ENCODE results near the gene SLC39A10. TPM values are rescaled to one million over a fixed set of nuclear protein-coding genes. Genes with fewer than 3 reads are reported as not detected.

SLC39A10 gene
- total RNA-seq, 1 donor from 2014 or later = 37.4 TPM

DNA sequence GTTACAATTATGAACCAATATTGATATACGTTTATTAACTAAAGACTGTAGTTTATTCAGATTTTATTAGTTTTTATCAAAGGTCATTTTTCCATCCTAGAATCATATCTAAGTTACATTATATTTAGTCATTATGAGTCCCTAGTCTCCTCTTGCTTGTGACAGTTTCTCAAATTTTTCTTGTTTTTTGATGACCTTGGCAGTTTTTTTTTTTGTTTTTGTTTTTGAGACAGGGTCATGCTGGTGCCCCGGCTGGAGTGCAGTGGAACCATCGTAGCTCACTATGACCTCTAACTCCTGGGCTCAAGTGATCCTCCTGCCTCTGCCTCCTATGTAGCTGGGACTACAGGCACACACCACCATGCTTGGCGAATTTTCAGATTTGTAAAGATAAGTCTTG, 18.3 kb upstream of the SLC39A10 start:
- TF ChIP-seq CTCF (IDR thresholded peaks at IDR 0.05) = no peak
- Mint-ChIP-seq H3K27ac (ENCODE audit: unreplicated experiment) (no peak overlapping the region), H3K4me1 (ENCODE audit: unreplicated experiment) (no peaks in the 10 kb centered on the region), H3K27me3 (ENCODE audit: unreplicated experiment) (no peaks in the 10 kb centered on the region), H3K36me3 (ENCODE audit: unreplicated experiment) (no peaks in the 10 kb centered on the region), H3K9me3 (ENCODE audit: unreplicated experiment) (no peaks in the 10 kb centered on the region), H3K4me3 (ENCODE audit: unreplicated experiment) (no peak overlapping the region)
- no peak for DNase-seq (ENCODE audit: extremely low spot score, unreplicated experiment)

DNA sequence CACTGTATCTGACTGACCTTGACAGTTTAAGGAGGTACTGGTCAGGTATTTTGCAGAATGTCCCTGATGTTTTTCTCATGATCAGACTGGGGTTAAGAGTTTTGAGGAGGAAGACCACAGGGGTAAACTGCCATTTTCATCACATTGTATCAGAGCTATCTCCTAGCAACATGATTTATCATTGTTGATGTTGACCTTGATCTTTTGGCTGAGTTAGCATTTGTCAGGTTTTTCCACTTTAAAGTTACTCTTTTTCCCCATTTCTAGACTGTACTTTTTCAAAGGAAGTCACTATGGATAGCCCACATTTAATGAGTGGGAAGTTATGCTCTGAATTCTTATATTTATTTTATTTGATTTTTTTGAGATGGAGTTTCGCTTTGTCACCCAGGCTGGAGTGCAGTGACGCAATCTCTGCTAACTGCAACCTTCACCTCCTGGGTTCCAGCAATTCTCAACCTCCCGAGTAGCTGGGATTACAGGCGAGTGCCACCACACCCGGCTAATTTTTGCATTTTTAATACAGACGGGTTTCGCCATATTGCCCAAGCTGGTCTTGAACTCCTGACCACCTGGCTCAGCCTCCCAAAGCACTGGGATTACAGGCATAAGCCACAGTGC, 17.7 kb upstream of the SLC39A10 start:
- H3K27me3 Mint-ChIP-seq (ENCODE audit: unreplicated experiment) = no peaks in the 10 kb centered on the region
- H3K9me3 Mint-ChIP-seq (ENCODE audit: unreplicated experiment) = no peaks in the 10 kb centered on the region
- H3K36me3 Mint-ChIP-seq (ENCODE audit: unreplicated experiment) = no peaks in the 10 kb centered on the region
- H3K4me1 Mint-ChIP-seq (ENCODE audit: unreplicated experiment) = no peaks in the 10 kb centered on the region
- TF ChIP-seq CTCF (IDR thresholded peaks at IDR 0.05) = no peak
- H3K4me3 Mint-ChIP-seq (ENCODE audit: unreplicated experiment) = no peak overlapping the region
- DNase-seq (ENCODE audit: extremely low spot score, unreplicated experiment) = no peak
- H3K27ac Mint-ChIP-seq (ENCODE audit: unreplicated experiment) = no peak overlapping the region

DNA sequence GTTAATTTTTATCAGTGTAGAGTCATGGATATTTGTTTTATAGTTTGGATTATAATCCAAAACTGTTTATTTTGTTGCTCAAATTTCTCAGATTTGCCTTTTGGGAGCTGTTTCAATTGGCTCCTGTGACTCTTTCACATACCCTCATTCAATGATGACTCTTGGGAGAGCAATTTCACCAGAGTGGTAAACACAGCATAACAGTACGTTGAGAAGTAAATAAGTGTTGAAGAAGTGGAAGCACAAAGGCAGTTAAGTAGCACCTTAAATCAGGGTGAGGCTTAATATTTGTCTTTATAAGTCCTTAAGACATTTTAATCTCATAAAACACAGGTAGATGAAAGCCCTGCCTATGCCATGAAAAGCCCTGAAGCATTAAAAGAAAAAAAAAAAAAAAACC, 17.1 kb upstream of the SLC39A10 start:
- Mint-ChIP-seq H3K36me3 (ENCODE audit: unreplicated experiment) (no peaks in the 10 kb centered on the region), H3K27me3 (ENCODE audit: unreplicated experiment) (no peaks in the 10 kb centered on the region)

GRCh38 chr2:195642027-195642678, 14.9 kb upstream of the SLC39A10 start:
- Mint-ChIP-seq H3K27me3 (ENCODE audit: unreplicated experiment) (no peaks in the 10 kb centered on the region), H3K4me1 (ENCODE audit: unreplicated experiment) (peaks cover 2% of the 10 kb centered on the region), H3K36me3 (ENCODE audit: unreplicated experiment) (no peaks in the 10 kb centered on the region)

More for the DNA sequence above, 17.1 kb upstream of the SLC39A10 start:
- Mint-ChIP-seq H3K27ac (ENCODE audit: unreplicated experiment) (no peak overlapping the region), H3K4me3 (ENCODE audit: unreplicated experiment) (no peak overlapping the region), H3K9me3 (ENCODE audit: unreplicated experiment) (no peaks in the 10 kb centered on the region), H3K4me1 (ENCODE audit: unreplicated experiment) (no peaks in the 10 kb centered on the region)
- TF ChIP-seq CTCF (IDR thresholded peaks at IDR 0.05) = no peak
- no peak for DNase-seq (ENCODE audit: extremely low spot score, unreplicated experiment)

More at GRCh38 chr2:195642027-195642678, 14.9 kb upstream of the SLC39A10 start:
- Mint-ChIP-seq H3K27ac (ENCODE audit: unreplicated experiment) (no peak overlapping the region), H3K4me3 (ENCODE audit: unreplicated experiment) (no peak overlapping the region), H3K9me3 (ENCODE audit: unreplicated experiment) (no peaks in the 10 kb centered on the region)
- no peak for DNase-seq (ENCODE audit: extremely low spot score, unreplicated experiment)
- no peak for TF ChIP-seq CTCF (IDR thresholded peaks at IDR 0.05)
